WTC11 (cell line): ENCODE measurements around the gene HHAT. TPM values are rescaled to one million over a fixed set of nuclear protein-coding genes. Genes with fewer than 3 reads are reported as not detected.

Source experiments
- ATAC-seq: fragments of 200-7000 bp; cut with Tn5 transposase; 2 replicates; pipeline ENCODE4 v1.10.0; 2021; ENCODE audit warnings: mild to moderate bottlenecking, moderate library complexity
- CTCF ChIA-PET: fragments of 300-600 bp; sonication (Branson Sonifier 250); formaldehyde crosslinking; loops from one replicate; lab custom pipeline; 2021; ENCODE audit warnings: antibody characterized with exemption; lab: Charles Lee
- POLR2A ChIA-PET: fragments of 350-600 bp; sonication (Branson Sonifier 250); formaldehyde crosslinking; loops from one replicate; lab custom pipeline; 2021; ENCODE audit warnings: antibody characterized with exemption; lab: Charles Lee
- DNase-seq: peaks from one replicate; pipeline ENCODE4 v3.0.0; 2021; ENCODE audit warnings: low spot score
- H3K27ac Mint-ChIP-seq: 2 replicates; pipeline ENCODE4 v1.8.0; 2021; ENCODE audit warnings: mixed read lengths
- H3K27me3 Mint-ChIP-seq: 2 replicates; pipeline ENCODE4 v1.8.0; 2021; ENCODE audit warnings: low read depth, mild to moderate bottlenecking, moderate library complexity, mixed read lengths
- H3K36me3 Mint-ChIP-seq: 2 replicates; pipeline ENCODE4 v1.8.0; 2021; ENCODE audit warnings: mixed read lengths
- H3K4me1 Mint-ChIP-seq: 2 replicates; pipeline ENCODE4 v1.8.0; 2022; ENCODE audit warnings: mixed read lengths
- H3K4me3 Mint-ChIP-seq: 2 replicates; pipeline ENCODE4 v1.8.0; 2021; ENCODE audit warnings: mild to moderate bottlenecking, moderate library complexity, mixed read lengths
- H3K9me3 Mint-ChIP-seq: 2 replicates; pipeline ENCODE4 v1.8.0; 2021; ENCODE audit warnings: mixed read lengths
- CDX4 ChIP-seq: fragments of 250-450 bp; sonication (Bioruptor Pico); IDR thresholded peaks from 2 replicates; pipeline ENCODE4 v1.9.0; 2021; ENCODE audit warnings: moderate library complexity, mild to moderate bottlenecking, inconsistent platforms, borderline replicate concordance
- CTCF ChIP-seq: fragments of 200-600 bp; IDR thresholded peaks from 2 replicates; pipeline ENCODE4 v1.8.0; 2022; ENCODE audit warnings: antibody characterized with exemption
- E2F1 ChIP-seq: sonication (generic); formaldehyde crosslinking; IDR thresholded peaks from 2 replicates; pipeline ENCODE4 v1.8.0; 2022; ENCODE audit warnings: mild to moderate bottlenecking, missing genetic modification reagents
- FOXK1 ChIP-seq: sonication (generic); formaldehyde crosslinking; IDR thresholded peaks from 2 replicates; pipeline ENCODE4 v1.8.0; 2022; ENCODE audit warnings: mild to moderate bottlenecking, moderate library complexity, missing genetic modification reagents
- FOXP4 ChIP-seq: sonication (generic); formaldehyde crosslinking; IDR thresholded peaks from 2 replicates; pipeline ENCODE4 v1.8.0; 2022; ENCODE audit warnings: mild to moderate bottlenecking, missing genetic modification reagents
- JUN ChIP-seq: sonication (generic); formaldehyde crosslinking; IDR thresholded peaks from 2 replicates; pipeline ENCODE4 v1.8.0; 2023; ENCODE audit warnings: mild to moderate bottlenecking, missing genetic modification reagents
- KAT7 ChIP-seq: sonication (generic); formaldehyde crosslinking; IDR thresholded peaks from 2 replicates; pipeline ENCODE4 v1.8.1; 2023; ENCODE audit warnings: missing genetic modification reagents, mild to moderate bottlenecking, borderline replicate concordance
- NFYB ChIP-seq: sonication (generic); formaldehyde crosslinking; conservative IDR thresholded peaks from 2 replicates; pipeline ENCODE4 v1.8.0; 2022; ENCODE audit warnings: low read depth, missing genetic modification reagents
- OVOL2 ChIP-seq: fragments of 250-450 bp; sonication (Bioruptor Pico); IDR thresholded peaks from 2 replicates; pipeline ENCODE4 v1.9.0; 2021; ENCODE audit warnings: mild to moderate bottlenecking, borderline replicate concordance
- SMAD3 ChIP-seq: sonication (generic); formaldehyde crosslinking; IDR thresholded peaks from 2 replicates; pipeline ENCODE4 v1.8.0; 2022; ENCODE audit warnings: missing genetic modification reagents, mild to moderate bottlenecking, borderline replicate concordance
- SP1 ChIP-seq: sonication (generic); formaldehyde crosslinking; conservative IDR thresholded peaks from 2 replicates; pipeline ENCODE4 v1.8.1; 2022; ENCODE audit warnings: missing genetic modification reagents
- TEAD4 ChIP-seq: sonication (generic); formaldehyde crosslinking; IDR thresholded peaks from 2 replicates; pipeline ENCODE4 v1.8.0; 2022; ENCODE audit warnings: mild to moderate bottlenecking, missing genetic modification reagents
- ZNF263 ChIP-seq: sonication (generic); formaldehyde crosslinking; IDR thresholded peaks from 2 replicates; pipeline ENCODE4 v1.8.1; 2022; ENCODE audit warnings: low read depth, mild to moderate bottlenecking, moderate library complexity, missing genetic modification reagents
- ZNF423 ChIP-seq: fragments of 250-450 bp; sonication (Bioruptor Pico); IDR thresholded peaks from 2 replicates; pipeline ENCODE4 v2.1.2; 2022; ENCODE audit warnings: mild to moderate bottlenecking, moderate library complexity
- ZNF425 ChIP-seq: fragments of 250-450 bp; sonication (Bioruptor Pico); conservative IDR thresholded peaks from 2 replicates; pipeline ENCODE4 v1.9.0; 2021; ENCODE audit warnings: mild to moderate bottlenecking
- ZNF532 ChIP-seq: fragments of 250-450 bp; sonication (Bioruptor Pico); IDR thresholded peaks from 2 replicates; pipeline ENCODE4 v1.9.0; 2021; ENCODE audit warnings: mild to moderate bottlenecking, borderline replicate concordance
- total RNA-seq: library from RNA; stranded (reverse); gene quantifications from 3 replicates; pipeline ENCODE4 v1.2.3, GENCODE V29; 2021

The HHAT gene
- total RNA-seq, 1 experiment from 2014 or later = 0.39 TPM

GRCh38 chr1:210310562-210311153 is 18.0 kb upstream of the HHAT start:
- POLR2A ChIA-PET = no interaction called here
- CTCF ChIA-PET = interaction anchor here (0.5 to 2.7 kb wide), 34 partner anchors 8 to 460 kb away, joined by 3 to 26 read pairs (median 5); partner anchors contain the start of gene SERTAD4
- Mint-ChIP-seq H3K4me3 (peak overlapping the region; percentile 72), H3K27ac (no peak overlapping the region), H3K36me3 (no peaks in the 10 kb centered on the region), H3K9me3 (no peaks in the 10 kb centered on the region), H3K4me1 (peaks cover 4% of the 10 kb centered on the region), H3K27me3 (peaks cover 11% of the 10 kb centered on the region)
- DNase-seq (no peak), ATAC-seq (peak; percentile 8)
- no peak for TF ChIP-seq CDX4
- no peak for TF ChIP-seq ZNF263 (CRISPR knock-in tag)
- TF ChIP-seq FOXK1 = no peak
- TF ChIP-seq CTCF = no peak
- TF ChIP-seq NFYB (CRISPR knock-in tag) = no peak

GRCh38 chr1:210311726-210312493 is 16.8 kb upstream of the HHAT start:
- DNase-seq = no peak
- Mint-ChIP-seq H3K9me3 (no peaks in the 10 kb centered on the region), H3K36me3 (no peaks in the 10 kb centered on the region), H3K4me1 (peaks cover 4% of the 10 kb centered on the region), H3K27ac (peak overlapping the region; percentile 38; the same call in 1 of the 2 replicates), H3K27me3 (peaks cover 11% of the 10 kb centered on the region), H3K4me3 (peak overlapping the region; percentile 72)
- TF ChIP-seq KAT7 (CRISPR knock-in tag) (no peak), TEAD4 (CRISPR knock-in tag) (no peak), ZNF423 (no peak), ZNF425 (CRISPR knock-in tag) (no peak), OVOL2 (no peak), E2F1 (no peak), SP1 (CRISPR knock-in tag) (no peak), JUN (CRISPR knock-in tag) (no peak), ZNF532 (CRISPR knock-in tag) (no peak), FOXP4 (no peak), SMAD3 (CRISPR knock-in tag) (no peak)
- ChIA-PET POLR2A (interaction anchor here (0.6 kb wide), 1 partner anchor 173 kb away, joined by 3 read pairs; no protein-coding TSS in a partner anchor), CTCF (interaction anchor here (0.5 to 2.7 kb wide), 40 partner anchors 10 to 484 kb away, joined by 3 to 26 read pairs (median 5); partner anchors contain the start of genes SERTAD4 and UTP25)
- no peak for ATAC-seq
